ENCODE data around the gene CROCC. TPM values are rescaled to one million over a fixed set of nuclear protein-coding genes. Genes with fewer than 3 reads are reported as not detected.

Gene CROCC
- total RNA-seq, 1 donor from 2014 or later: 21.0 TPM

DNA sequence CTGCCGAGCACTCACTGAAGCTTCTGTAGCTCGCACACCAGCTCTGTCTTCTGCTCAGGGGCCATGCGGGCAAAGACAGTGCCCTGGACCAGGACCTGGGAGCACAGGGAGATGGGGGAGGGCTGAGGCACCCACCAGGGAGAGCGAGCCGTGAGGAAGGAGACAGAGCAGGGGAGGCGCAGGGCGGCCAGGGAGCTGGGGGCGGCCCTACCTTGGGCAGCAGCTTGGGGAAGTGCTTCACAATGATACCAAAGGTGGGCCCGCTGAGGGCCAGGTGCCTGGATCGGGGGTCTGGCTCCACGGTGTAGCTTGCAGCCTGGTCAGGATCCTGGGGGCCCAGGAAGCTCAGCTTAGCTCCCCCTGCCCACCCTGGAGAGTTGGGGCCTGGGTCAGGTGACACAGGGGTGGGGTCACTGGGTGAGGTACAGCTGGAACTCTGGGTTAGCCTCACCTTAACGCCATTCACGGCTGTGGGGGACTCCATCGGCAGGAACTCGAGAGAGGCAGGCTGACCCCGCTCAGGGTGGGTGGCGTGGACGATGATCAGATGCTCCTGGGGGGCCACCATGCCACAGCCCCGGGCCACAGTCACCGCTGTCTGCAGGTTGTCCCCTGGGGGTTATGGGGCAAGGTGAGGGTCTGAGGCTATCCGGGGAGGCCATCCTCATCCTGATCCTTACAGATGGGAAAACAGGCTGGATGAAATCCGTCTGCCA, 68.1 kb downstream of the CROCC start:
- H3K9me3 ChIP-seq: no peaks in the 10 kb centered on the region
- no peaks in the 10 kb centered on the region for H3K27me3 ChIP-seq (ENCODE audit: low read depth)
- ATAC-seq: no peak
- H3K36me3 ChIP-seq: peaks cover 78% of the 10 kb centered on the region
- no peak overlapping the region for H3K4me3 ChIP-seq
- intact Hi-C loops (cut with DNase I): no loop called here
- TF ChIP-seq CTCF (IDR thresholded peaks at IDR 0.05): no peak
- H3K4me1 ChIP-seq: no peaks in the 10 kb centered on the region
- DNase-seq: no peak
- no peak overlapping the region for H3K27ac ChIP-seq

GRCh38 chr1:16991571-16991970, 69.8 kb downstream of the CROCC start:
- peaks cover 81% of the 10 kb centered on the region for H3K36me3 ChIP-seq
- H3K4me1 ChIP-seq: no peaks in the 10 kb centered on the region
- no peak for TF ChIP-seq CTCF (IDR thresholded peaks at IDR 0.05)
- DNase-seq (no peak), ATAC-seq (no peak)
- intact Hi-C loops (cut with DNase I): no loop called here
- no peaks in the 10 kb centered on the region for H3K27me3 ChIP-seq (ENCODE audit: low read depth)
- no peak overlapping the region for H3K27ac ChIP-seq
- no peak overlapping the region for H3K4me3 ChIP-seq
- no peaks in the 10 kb centered on the region for H3K9me3 ChIP-seq

GRCh38 chr1:16992102-16992501, 70.4 kb downstream of the CROCC start:
- no peak for DNase-seq
- Histone ChIP-seq H3K27ac (no peak overlapping the region), H3K36me3 (peaks cover 81% of the 10 kb centered on the region), H3K4me3 (no peak overlapping the region), H3K27me3 (ENCODE audit: low read depth) (no peaks in the 10 kb centered on the region), H3K9me3 (no peaks in the 10 kb centered on the region), H3K4me1 (no peaks in the 10 kb centered on the region)
- peak in 1 of 2 donors; percentile 5 for ATAC-seq
- intact Hi-C loops (cut with DNase I): no loop called here
- no peak for TF ChIP-seq CTCF (IDR thresholded peaks at IDR 0.05)

DNA sequence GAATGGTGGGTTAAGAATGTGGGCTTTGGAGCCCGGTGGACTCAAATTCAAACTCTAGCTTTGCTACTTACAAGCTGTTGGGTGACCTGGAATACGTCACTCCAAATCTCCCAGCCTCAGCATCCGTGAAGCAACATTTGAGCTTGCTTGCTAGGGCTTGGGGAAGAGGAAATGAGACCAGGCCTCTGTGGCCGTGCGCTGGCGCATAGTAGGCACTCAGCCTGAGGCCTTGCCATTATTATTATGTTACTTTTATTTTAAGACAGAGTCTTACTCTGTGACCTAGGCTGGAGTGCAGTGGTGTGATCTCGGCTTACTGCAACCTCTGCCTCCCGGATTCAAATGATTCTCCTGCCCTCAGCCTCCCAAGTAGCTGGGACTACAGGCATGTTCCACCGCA, 70.9 kb downstream of the CROCC start:
- no peak overlapping the region for H3K4me3 ChIP-seq
- ATAC-seq (no peak), DNase-seq (no peak)
- intact Hi-C loops (cut with DNase I): no loop called here
- H3K9me3 ChIP-seq: no peaks in the 10 kb centered on the region
- peaks cover 80% of the 10 kb centered on the region for H3K36me3 ChIP-seq
- H3K27ac ChIP-seq: no peak overlapping the region
- H3K4me1 ChIP-seq: no peaks in the 10 kb centered on the region
- TF ChIP-seq CTCF (IDR thresholded peaks at IDR 0.05): no peak
- no peaks in the 10 kb centered on the region for H3K27me3 ChIP-seq (ENCODE audit: low read depth)

DNA sequence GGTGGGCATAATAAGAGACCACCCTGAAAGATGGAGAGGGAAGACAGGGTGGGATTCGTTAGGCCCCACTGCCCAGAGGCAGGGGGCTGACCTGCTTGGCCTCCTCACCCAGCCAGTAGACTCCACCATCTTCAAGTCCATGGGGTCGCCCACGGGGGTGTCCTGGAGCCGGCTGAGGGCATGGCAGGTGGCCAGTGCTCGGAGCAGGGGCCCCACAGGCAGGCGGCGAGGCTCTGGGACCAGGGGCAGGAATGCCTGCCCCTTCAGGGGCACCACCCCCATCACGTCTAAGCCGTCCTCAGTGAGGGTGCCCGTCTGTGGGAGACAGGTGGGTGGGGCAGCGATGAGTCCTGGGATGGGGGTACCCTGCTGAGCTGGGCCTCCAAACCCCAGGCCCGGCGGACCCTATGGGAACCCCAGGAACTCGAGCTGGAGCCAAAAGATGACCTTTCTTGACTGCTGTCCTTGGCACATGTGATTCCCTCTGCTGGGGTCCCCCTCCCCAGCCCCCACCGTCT, 71.8 kb downstream of the CROCC start:
- no peaks in the 10 kb centered on the region for H3K9me3 ChIP-seq
- no peak for TF ChIP-seq CTCF (IDR thresholded peaks at IDR 0.05)
- intact Hi-C loops (cut with DNase I): no loop called here
- ATAC-seq (no peak), DNase-seq (no peak)
- H3K27me3 ChIP-seq (ENCODE audit: low read depth): no peaks in the 10 kb centered on the region
- no peak overlapping the region for H3K4me3 ChIP-seq
- no peak overlapping the region for H3K27ac ChIP-seq
- peaks cover 81% of the 10 kb centered on the region for H3K36me3 ChIP-seq
- H3K4me1 ChIP-seq: no peaks in the 10 kb centered on the region
